AG04450 (cell line): Measurements from ENCODE around the gene ECE2. TPM values are rescaled to one million over a fixed set of nuclear protein-coding genes. Genes with fewer than 3 reads are reported as not detected.

Experiments
- CTCF ChIA-PET: fragments of 300-600, 350-600 bp; formaldehyde crosslinking; extraction: SDS; loops from one replicate; lab custom pipeline; 2022; ENCODE audit warnings: antibody characterized with exemption, inconsistent platforms; lab: Charles Lee
- POLR2A ChIA-PET: fragments of 350-600 bp; formaldehyde crosslinking; extraction: SDS; loops from one replicate; lab custom pipeline; 2021; ENCODE audit warnings: antibody characterized with exemption, inconsistent platforms; lab: Yijun Ruan, JAX
- DNase-seq: peaks from one replicate; pipeline ENCODE4 v3.0.0-alpha.2; 2011; ENCODE audit warnings: low read depth, low spot score
- H3K27ac ChIP-seq: one replicate; pipeline ENCODE4 v1.5.1; 2012; ENCODE audit warnings: low read depth, low read length, control low read depth
- H3K27me3 ChIP-seq: one replicate; pipeline ENCODE4 v1.6.0; 2012; ENCODE audit warnings: low read length; ENCODE audit not compliant: control insufficient read depth, insufficient read depth
- H3K4me3 ChIP-seq: 2 replicates; pipeline ENCODE4 v1.5.1; 2011; ENCODE audit warnings: mild to moderate bottlenecking, low read depth, low read length, control low read depth
- H3K9me3 ChIP-seq: 2 replicates; pipeline ENCODE4 v1.5.1; 2012; ENCODE audit warnings: low read length; ENCODE audit not compliant: control insufficient read depth, insufficient read depth
- polyA minus RNA-seq: library from RNA; depleted of rRNA, polyadenylated mRNA; stranded (reverse); fragments of >200 nt; gene quantifications from 2 replicates; pipeline ENCODE4 v1.2.3, GENCODE V29; 2011; rRNA and poly(A)+ RNA removed
- polyA plus RNA-seq: library from polyadenylated mRNA; depleted of rRNA; stranded (reverse); fragments of >200 nt; gene quantifications from 2 replicates; pipeline ENCODE4 v1.2.3, GENCODE V29; 2011; rRNA removed
- TF ChIP-seq, protein P1 (sequence below): IDR thresholded peaks from 2 replicates; pipeline ENCODE4 v1.5.1; 2011; ENCODE audit warnings: low read depth, low read length, control low read depth, inconsistent platforms

The ECE2 gene
- polyA plus RNA-seq (not detected in 2 replicates), polyA minus RNA-seq (not detected in 2 replicates)

DNA sequence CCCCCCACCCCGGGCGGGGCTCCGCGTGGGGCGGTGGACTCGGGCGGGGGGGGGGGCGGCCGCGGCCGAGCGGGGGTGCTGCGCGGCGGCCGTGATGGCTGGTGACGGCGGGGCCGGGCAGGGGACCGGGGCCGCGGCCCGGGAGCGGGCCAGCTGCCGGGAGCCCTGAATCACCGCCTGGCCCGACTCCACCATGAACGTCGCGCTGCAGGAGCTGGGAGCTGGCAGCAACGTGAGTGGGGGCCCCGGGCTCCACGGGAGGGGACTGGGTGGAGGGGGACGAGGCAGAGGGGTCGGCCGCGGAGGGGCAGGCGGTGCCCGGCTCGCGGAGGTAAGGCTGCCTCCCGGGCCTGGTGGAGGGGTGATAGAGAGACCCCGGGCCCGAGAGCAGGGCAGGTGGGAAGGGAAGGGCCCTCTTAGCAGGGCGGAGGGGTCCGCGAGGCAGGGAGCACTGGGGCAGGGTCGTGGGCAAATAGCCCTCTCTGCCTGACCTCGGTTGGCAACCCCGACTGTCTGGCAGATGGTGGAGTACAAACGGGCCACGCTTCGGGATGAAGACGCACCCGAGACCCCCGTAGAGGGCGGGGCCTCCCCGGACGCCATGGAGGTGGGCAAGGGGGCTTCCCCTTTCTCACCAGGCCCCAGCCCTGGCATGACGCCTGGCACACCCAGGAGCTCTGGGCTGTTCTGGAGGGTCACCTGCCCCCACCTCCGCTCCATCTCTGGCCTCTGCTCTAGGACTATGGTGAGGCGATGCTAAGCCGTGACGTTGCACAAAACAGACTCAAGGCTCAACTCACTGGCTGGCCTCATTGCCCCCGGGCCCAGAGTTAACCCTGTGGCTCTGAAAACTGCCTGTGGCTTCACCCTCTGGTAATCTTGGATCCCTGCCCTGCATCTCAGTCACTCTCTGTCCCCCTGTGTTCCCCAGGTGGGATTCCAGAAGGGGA lies at the start of gene ECE2:
Gene ECE2, plus strand, starts transcription at position 62 of the 950 bp plus-strand sequence. Its CDS starts 132 bp downstream, at position 194.
- Histone ChIP-seq H3K9me3 (no peaks in the 10 kb centered on the region), H3K27me3 (peaks cover 44% of the 10 kb centered on the region), H3K27ac (no peak within 1 kb of the TSS), H3K4me3 (no peak within 1 kb of the TSS)
- no peak for DNase-seq
- POLR2A ChIA-PET = no interaction called here
- CTCF ChIA-PET = no interaction called here
- TF ChIP-seq, protein P1, sequence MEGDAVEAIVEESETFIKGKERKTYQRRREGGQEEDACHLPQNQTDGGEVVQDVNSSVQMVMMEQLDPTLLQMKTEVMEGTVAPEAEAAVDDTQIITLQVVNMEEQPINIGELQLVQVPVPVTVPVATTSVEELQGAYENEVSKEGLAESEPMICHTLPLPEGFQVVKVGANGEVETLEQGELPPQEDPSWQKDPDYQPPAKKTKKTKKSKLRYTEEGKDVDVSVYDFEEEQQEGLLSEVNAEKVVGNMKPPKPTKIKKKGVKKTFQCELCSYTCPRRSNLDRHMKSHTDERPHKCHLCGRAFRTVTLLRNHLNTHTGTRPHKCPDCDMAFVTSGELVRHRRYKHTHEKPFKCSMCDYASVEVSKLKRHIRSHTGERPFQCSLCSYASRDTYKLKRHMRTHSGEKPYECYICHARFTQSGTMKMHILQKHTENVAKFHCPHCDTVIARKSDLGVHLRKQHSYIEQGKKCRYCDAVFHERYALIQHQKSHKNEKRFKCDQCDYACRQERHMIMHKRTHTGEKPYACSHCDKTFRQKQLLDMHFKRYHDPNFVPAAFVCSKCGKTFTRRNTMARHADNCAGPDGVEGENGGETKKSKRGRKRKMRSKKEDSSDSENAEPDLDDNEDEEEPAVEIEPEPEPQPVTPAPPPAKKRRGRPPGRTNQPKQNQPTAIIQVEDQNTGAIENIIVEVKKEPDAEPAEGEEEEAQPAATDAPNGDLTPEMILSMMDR = no peak

DNA sequence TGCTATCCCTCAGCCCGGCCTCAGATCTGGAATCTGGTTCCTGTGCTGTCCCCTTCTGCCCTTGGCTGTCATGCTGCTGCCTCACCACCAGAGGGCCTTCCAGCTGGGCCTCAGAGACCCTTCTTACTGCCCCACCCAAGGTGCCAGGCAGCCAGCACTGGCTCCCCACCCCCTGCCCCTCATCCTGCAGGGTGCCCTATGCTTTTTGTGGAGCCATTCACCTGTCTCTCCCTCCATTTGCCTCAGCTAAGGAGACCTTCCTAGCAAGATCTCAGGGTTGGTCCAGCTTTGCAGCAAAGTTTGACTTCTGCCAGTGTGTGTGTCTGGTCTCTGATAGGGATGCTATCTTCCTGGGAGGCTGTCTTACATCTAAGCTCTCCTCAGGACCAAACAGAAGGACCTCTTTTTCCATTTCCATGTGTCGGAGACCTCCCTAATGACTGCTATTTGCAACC lies 48.3 kb upstream of the ECE2 start:
- TF ChIP-seq, protein P1 = peak; percentile 80
- CTCF ChIA-PET = interaction anchor here (0.6 to 3.2 kb wide), 24 partner anchors 10 to 338 kb away, joined by 3 to 20 read pairs (median 4); partner anchors contain the start of genes ABCF3, EEF1AKMT4 and EIF2B5
- H3K27me3 ChIP-seq = peaks cover 43% of the 10 kb centered on the region
- no peaks in the 10 kb centered on the region; the same call in 1 of the 2 replicates for H3K9me3 ChIP-seq
- H3K27ac ChIP-seq = no peak overlapping the region
- DNase-seq = no peak
- POLR2A ChIA-PET = no interaction called here
- H3K4me3 ChIP-seq = no peak overlapping the region

DNA sequence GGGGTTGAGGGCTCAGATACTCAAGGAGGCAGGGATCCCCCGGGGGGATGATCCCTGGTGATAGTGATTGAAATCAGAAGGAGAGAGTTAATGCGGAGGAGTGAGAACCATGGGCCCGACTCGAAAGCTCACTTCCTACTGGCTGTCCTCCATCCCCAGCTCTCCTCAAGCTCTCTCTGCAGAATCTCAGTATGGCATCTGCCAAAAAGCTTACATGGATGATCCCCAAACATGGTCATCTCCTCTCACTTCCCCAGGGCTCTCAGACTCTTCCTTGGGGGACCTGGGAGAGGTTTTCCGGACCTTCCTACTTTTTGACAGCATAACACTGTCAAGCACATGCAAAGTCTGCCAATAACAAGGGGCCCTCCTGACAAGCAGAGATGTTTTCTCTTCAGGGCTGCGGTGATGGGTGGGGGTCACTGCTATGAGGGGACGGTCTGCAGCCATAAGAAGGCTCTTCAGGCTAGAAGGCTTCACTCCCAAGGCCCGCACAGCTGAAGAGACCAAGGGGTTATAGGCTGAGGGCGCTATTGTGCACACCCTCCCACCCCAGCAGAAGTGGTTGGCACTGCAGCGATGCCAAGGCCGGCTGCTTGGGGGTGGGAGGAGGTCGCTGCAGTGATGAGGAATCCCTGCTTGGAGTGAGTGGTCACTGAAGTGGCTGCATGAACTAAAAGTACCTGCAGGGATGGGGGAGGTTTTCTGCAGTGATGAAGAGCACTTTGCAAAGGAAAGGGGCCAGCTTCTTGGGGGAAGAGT lies 47.3 kb upstream of the ECE2 start:
- H3K4me3 ChIP-seq = no peak overlapping the region
- DNase-seq = no peak
- CTCF ChIA-PET = interaction anchor here (0.6 to 3.2 kb wide), 21 partner anchors 9 to 333 kb away, joined by 3 to 20 read pairs (median 5); partner anchors contain the start of genes ABCF3 and EEF1AKMT4
- H3K27ac ChIP-seq = no peak overlapping the region
- TF ChIP-seq, protein P1 = no peak
- POLR2A ChIA-PET = interaction anchor here (0.6 kb wide), 1 partner anchor 32 kb away, joined by 3 read pairs; no protein-coding TSS in a partner anchor
- peaks cover 52% of the 10 kb centered on the region for H3K27me3 ChIP-seq
- H3K9me3 ChIP-seq = no peaks in the 10 kb centered on the region; the same call in 1 of the 2 replicates

DNA sequence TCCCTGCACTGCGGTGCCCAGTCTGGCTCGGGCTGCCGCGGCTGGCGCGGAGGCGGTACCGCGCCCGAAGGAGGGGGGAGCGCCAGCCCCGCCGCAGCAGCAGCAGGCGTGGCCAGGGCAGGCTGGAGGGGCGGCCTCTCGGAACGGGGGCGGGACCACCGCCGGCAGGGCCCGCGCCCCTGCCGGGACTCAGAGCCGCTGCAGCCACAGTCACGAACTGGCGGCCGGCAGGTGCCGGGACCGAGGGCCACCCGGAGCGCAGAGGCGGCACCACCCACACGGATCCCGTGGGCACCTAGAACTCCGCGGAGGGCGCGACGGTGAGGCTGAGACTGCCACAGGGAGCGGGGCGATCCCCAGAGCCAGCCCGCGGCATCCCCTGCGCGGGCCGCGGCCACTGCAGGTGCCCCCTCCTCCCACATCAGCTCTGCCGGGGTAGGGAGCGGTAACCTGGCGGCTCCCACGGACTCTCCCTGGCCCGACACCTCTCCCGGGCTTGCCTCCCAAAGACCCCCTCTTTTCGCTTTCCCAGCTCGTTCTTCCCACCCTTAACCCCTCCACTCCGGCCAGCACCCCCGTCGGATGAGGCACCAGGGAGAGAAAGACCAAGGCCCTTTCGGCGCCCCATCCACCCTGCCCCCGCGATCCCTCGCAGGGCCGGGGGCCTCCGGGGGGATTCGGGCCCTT lies 46.3 kb upstream of the ECE2 start, which contains the start of gene VWA5B2:
Gene VWA5B2, plus strand, starts transcription at position 192 of the 687 bp plus-strand sequence. CDS start 944 bp downstream, outside the sequence.
- Histone ChIP-seq H3K4me3 (peak within 1 kb of the TSS; percentile 44), H3K27me3 (peaks cover 52% of the 10 kb centered on the region), H3K27ac (no peak within 1 kb of the TSS), H3K9me3 (no peaks in the 10 kb centered on the region; the same call in 1 of the 2 replicates)
- ChIA-PET POLR2A (interaction anchor here (0.6 kb wide), 1 partner anchor 31 kb away, joined by 3 read pairs; no protein-coding TSS in a partner anchor), CTCF (no interaction called here)
- TF ChIP-seq, protein P1 = 0 out of 2 replicates have a peak, but pooled peaks have one; percentile 16
- no peak for DNase-seq
